Natural killer cell treated with Interleukin-12 subunit alpha and Interleukin-12 subunit beta and Interleukin-15 and Interleukin-18, amount 100 ng/mL, for 72 hours (primary cell): ENCODE results near the gene OR4D10. TPM values are rescaled to one million over a fixed set of nuclear protein-coding genes. Genes with fewer than 3 reads are reported as not detected.
"Not testable (repeated sequence)": the region's sequence is repeated elsewhere in the genome, so short reads cannot be mapped to it uniquely, and the experiment has no call there.

Experiments
- ATAC-seq, 2 donors: fragments of 150-1000 bp; cut with Tn5 transposase in 1 of 2; sonication (Bioruptor Pico), chemical (Tn5 transposase) in 1 of 2; 2 replicates each; pipeline ENCODE4 v1.10.0; 2021
- DNase-seq: peaks from one replicate; pipeline ENCODE4 v3.0.0; 2022; ENCODE audit warnings: low spot score
- H3K27ac Mint-ChIP-seq, 2 donors: 1 replicate in 1 of 2; 2 replicates in 1 of 2; pipeline ENCODE4 v1.8.0; 2022; ENCODE audit warnings: mixed read lengths in 2 of 2, mild to moderate bottlenecking in 1 of 2, moderate library complexity in 1 of 2
- H3K27me3 Mint-ChIP-seq, 2 donors: 1 replicate in 1 of 2; 2 replicates in 1 of 2; pipeline ENCODE4 v1.8.0; 2022; ENCODE audit warnings: mixed read lengths in 2 of 2
- H3K36me3 Mint-ChIP-seq: one replicate; pipeline ENCODE4 v1.8.0; 2022; ENCODE audit warnings: mixed read lengths
- H3K4me1 Mint-ChIP-seq, 2 donors: 1 replicate in 1 of 2; 2 replicates in 1 of 2; pipeline ENCODE4 v1.8.0; 2022; ENCODE audit warnings: low read depth in 2 of 2, mixed read lengths in 2 of 2, mild to moderate bottlenecking in 1 of 2
- H3K4me3 Mint-ChIP-seq: one replicate; pipeline ENCODE4 v1.8.0; 2022; ENCODE audit warnings: mixed read lengths
- H3K9me3 Mint-ChIP-seq: 2 replicates; pipeline ENCODE4 v1.8.0; 2022; ENCODE audit warnings: mixed read lengths
- total RNA-seq, 2 donors: library from RNA; stranded (reverse); gene quantifications; one replicate each; pipeline ENCODE4 v1.2.3, GENCODE V29; 2022

The OR4D10 gene
- total RNA-seq: not detected

- H3K9me3 Mint-ChIP-seq: no peaks in the 10 kb centered on the region
- H3K27me3 Mint-ChIP-seq: peaks cover 13 to 31% of the 10 kb centered on the region in 2 donors
- no peaks in the 10 kb centered on the region for H3K36me3 Mint-ChIP-seq
- no peak within 1 kb of the TSS for H3K27ac Mint-ChIP-seq
- no peak for ATAC-seq
- DNase-seq: no peak
- peaks cover 0 to 3% of the 10 kb centered on the region in 2 donors for H3K4me1 Mint-ChIP-seq
- H3K4me3 Mint-ChIP-seq: no peak within 1 kb of the TSS
Observed at GRCh38 chr11:59473015-59473414, at the start of gene OR4D10. OR4D10 (plus strand) TSS chr11:59473315; CDS start chr11:59477430, 4,115 bp downstream.

GRCh38 chr11:59423835-59424234 lies 49.3 kb upstream of the OR4D10 start:
- Mint-ChIP-seq H3K4me1 (no peaks in the 10 kb centered on the region), H3K4me3 (no peak overlapping the region), H3K9me3 (no peaks in the 10 kb centered on the region), H3K27me3 (peaks cover 15 to 18% of the 10 kb centered on the region in 2 donors), H3K27ac (no peak overlapping the region), H3K36me3 (no peaks in the 10 kb centered on the region)
- no peak for ATAC-seq
- DNase-seq: no peak

GRCh38 chr11:59425131-59425530 lies 48.0 kb upstream of the OR4D10 start:
- ATAC-seq (no peak), DNase-seq (no peak)
- Mint-ChIP-seq H3K9me3 (no peaks in the 10 kb centered on the region), H3K4me1 (no peaks in the 10 kb centered on the region), H3K4me3 (no peak overlapping the region), H3K27me3 (peaks cover 14 to 16% of the 10 kb centered on the region in 2 donors), H3K36me3 (no peaks in the 10 kb centered on the region), H3K27ac (no peak overlapping the region)

DNA sequence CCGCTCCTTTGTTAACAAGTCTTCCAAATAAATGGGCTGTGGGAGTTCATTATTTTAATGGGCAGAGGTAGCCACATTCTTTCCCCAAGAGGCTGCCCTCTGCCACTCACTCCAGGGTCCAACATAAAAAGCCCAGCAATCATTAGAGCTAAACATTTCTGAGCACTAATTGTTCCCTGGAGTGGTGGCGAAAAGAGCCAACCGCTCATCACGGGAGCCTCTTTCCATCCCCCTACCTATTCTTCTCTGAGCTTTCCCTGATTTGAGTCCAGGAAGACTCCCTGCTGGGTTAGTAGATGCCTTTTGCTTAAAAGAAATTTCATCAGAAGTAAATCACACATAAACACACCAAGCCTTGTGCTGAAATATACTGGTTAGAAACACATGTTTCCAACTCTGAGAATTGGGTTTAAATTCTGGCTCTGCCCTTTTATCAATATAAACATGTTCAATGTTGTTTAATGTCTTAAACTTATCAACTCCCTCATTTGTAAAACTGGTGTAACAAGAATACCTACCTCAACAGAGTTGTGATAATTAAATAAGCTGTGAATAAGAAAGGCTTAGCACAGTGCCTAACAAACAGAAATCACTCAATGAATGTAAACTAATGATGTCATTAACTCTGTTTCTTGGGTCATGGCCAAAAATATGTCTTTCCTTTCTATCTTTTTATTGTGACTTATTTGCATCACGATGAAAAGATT lies 46.6 kb upstream of the OR4D10 start, which contains the start of gene OR5A2:
Gene OR5A2, minus strand, starts transcription at position 53 of the 707 bp plus-strand sequence. CDS start 3,460 bp downstream, outside the sequence.
- H3K36me3 Mint-ChIP-seq: no peaks in the 10 kb centered on the region
- DNase-seq (no peak), ATAC-seq (no peak)
- peaks cover 16 to 17% of the 10 kb centered on the region in 2 donors for H3K27me3 Mint-ChIP-seq
- H3K4me1 Mint-ChIP-seq: no peaks in the 10 kb centered on the region
- no peak within 1 kb of the TSS for H3K27ac Mint-ChIP-seq
- no peak within 1 kb of the TSS for H3K4me3 Mint-ChIP-seq
- H3K9me3 Mint-ChIP-seq: no peaks in the 10 kb centered on the region

DNA sequence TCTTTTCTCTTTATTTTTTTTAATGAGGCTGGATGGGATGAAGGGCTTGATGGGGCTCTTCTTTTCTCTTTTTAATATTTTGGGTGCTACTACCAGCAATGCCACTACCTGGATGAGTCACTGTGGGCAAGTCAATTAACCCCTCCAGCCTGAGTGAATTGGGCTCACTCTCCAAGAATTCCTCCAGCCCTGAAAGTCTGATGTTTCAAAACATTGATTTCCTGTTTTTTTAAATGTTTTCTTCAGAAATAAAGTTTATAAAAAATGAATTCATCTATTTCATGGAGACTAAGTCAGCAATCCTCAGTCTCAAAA lies 46.1 kb upstream of the OR4D10 start:
- Mint-ChIP-seq H3K9me3 (no peaks in the 10 kb centered on the region), H3K36me3 (no peaks in the 10 kb centered on the region), H3K27ac (no peak overlapping the region), H3K4me3 (no peak overlapping the region), H3K27me3 (peaks cover 17 to 18% of the 10 kb centered on the region in 2 donors), H3K4me1 (no peaks in the 10 kb centered on the region)
- ATAC-seq (no peak), DNase-seq (no peak)

GRCh38 chr11:59429924-59430516 lies 43.1 kb upstream of the OR4D10 start:
- DNase-seq: no peak
- H3K9me3 Mint-ChIP-seq: no peaks in the 10 kb centered on the region
- H3K27me3 Mint-ChIP-seq: peaks cover 10 to 11% of the 10 kb centered on the region in 2 donors
- no peaks in the 10 kb centered on the region for H3K4me1 Mint-ChIP-seq
- no peak for ATAC-seq
- H3K36me3 Mint-ChIP-seq: no peaks in the 10 kb centered on the region
- H3K27ac Mint-ChIP-seq: no peak overlapping the region
- no peak overlapping the region for H3K4me3 Mint-ChIP-seq

GRCh38 chr11:59436169-59436568 lies 36.9 kb upstream of the OR4D10 start, which contains the start of gene OR5A1:
OR5A1 (plus strand) TSS chr11:59436469; CDS start chr11:59443169, 6,700 bp downstream.
- Mint-ChIP-seq H3K27ac (no peak within 1 kb of the TSS), H3K4me3 (no peak within 1 kb of the TSS), H3K4me1 (no peaks in the 10 kb centered on the region), H3K27me3 (peaks cover 5 to 20% of the 10 kb centered on the region in 2 donors), H3K36me3 (no peaks in the 10 kb centered on the region), H3K9me3 (no peaks in the 10 kb centered on the region)
- DNase-seq: no peak
- no peak for ATAC-seq

DNA sequence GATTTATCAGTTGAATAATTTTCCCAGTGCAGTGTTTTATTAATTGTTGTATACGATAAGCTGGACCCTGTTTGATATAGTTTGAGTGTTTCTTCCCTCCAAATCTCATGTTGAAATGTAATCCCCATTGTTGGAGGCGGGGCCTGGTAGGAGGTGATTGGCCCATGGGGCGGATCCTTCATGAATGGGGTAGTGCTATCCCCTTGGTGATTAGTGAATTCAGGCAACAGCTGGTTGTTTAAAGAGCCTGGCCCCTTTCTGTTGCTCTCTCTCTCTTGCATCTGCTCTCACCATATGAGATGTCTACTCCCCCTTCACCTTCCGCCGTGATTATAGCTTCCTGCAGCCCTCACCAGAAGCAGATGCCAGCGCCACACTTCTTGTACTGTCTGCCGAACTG lies 35.3 kb upstream of the OR4D10 start:
- H3K27me3 Mint-ChIP-seq: peaks cover 5 to 28% of the 10 kb centered on the region in 2 donors
- H3K9me3 Mint-ChIP-seq: no peaks in the 10 kb centered on the region
- H3K27ac Mint-ChIP-seq: no peak overlapping the region
- H3K4me3 Mint-ChIP-seq: no peak overlapping the region
- H3K36me3 Mint-ChIP-seq: no peaks in the 10 kb centered on the region
- ATAC-seq (no peak), DNase-seq (no peak)
- no peaks in the 10 kb centered on the region for H3K4me1 Mint-ChIP-seq

DNA sequence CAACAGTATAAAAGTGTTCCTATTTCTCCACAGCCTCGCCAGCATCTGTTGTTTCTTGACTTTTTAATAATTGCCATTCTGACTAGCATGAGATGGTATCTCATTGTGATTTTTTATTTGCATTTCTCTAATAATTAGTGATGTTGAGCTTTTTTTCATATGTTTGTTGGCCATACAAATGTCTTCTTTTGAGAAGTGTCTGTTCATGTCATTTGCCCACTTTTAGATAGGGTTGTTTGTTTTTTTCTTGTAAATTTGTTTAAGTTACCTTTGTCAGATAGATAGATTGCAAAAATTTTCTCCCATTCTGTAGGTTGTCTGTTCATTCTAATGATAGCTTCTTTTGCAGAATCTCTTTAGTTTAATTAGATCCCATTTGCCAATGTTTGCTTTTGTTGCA lies 27.5 kb upstream of the OR4D10 start:
- H3K4me1 Mint-ChIP-seq, ATAC-seq, H3K36me3 Mint-ChIP-seq, H3K27ac Mint-ChIP-seq, DNase-seq, H3K4me3 Mint-ChIP-seq, H3K9me3 Mint-ChIP-seq: not testable (repeated sequence)
- peaks cover 20 to 37% of the 10 kb centered on the region in 2 donors for H3K27me3 Mint-ChIP-seq

DNA sequence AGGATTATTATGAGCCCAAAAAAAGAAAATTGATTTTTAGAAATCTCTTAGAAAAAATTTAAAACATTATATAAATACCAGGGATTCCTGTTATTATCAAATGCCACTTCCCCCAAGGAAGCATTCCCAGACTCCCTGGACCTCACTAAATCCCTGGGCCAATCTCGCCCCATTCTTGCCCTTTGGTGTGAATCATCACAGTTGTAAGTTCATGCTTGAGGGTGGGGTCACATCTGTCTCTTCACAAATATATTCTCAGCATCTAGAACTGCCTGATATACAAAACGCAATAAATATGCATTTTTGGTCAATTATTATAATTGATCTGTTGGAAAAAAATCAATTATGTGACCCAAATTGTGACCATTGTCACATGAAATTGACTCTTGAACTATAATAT lies 24.6 kb upstream of the OR4D10 start:
- Mint-ChIP-seq H3K4me3 (no peak overlapping the region), H3K9me3 (no peaks in the 10 kb centered on the region), H3K4me1 (no peaks in the 10 kb centered on the region), H3K27me3 (peaks cover 18 to 26% of the 10 kb centered on the region in 2 donors), H3K36me3 (no peaks in the 10 kb centered on the region), H3K27ac (no peak overlapping the region)
- ATAC-seq: no peak
- no peak for DNase-seq

DNA sequence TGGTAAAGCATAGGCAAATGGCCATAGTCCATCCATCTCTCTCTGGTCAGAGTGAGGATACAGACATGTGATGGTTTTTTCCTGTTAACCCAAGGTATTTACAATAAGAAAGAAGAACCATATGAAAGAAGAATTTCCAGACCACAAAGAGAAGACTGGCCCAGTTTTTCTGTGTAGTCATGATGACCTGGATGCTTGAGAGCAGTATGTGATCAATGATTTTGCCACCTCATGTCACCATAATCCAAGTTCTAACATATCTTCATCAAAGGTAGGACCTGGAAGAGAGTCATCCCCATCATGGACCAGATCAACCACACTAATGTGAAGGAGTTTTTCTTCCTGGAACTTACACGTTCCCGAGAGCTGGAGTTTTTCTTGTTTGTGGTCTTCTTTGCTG lies 16.5 kb upstream of the OR4D10 start, which contains the start of gene OR4D6:
Gene OR4D6, plus strand, starts transcription at position 301 of the 400 bp plus-strand sequence. Its CDS starts 0 bp downstream, at position 301.
- ATAC-seq (no peak), DNase-seq (no peak)
- no peaks in the 10 kb centered on the region for H3K9me3 Mint-ChIP-seq
- H3K36me3 Mint-ChIP-seq: no peaks in the 10 kb centered on the region
- H3K4me1 Mint-ChIP-seq: no peaks in the 10 kb centered on the region
- H3K27ac Mint-ChIP-seq: no peak within 1 kb of the TSS
- peaks cover 11 to 15% of the 10 kb centered on the region in 2 donors for H3K27me3 Mint-ChIP-seq
- H3K4me3 Mint-ChIP-seq: no peak within 1 kb of the TSS

DNA sequence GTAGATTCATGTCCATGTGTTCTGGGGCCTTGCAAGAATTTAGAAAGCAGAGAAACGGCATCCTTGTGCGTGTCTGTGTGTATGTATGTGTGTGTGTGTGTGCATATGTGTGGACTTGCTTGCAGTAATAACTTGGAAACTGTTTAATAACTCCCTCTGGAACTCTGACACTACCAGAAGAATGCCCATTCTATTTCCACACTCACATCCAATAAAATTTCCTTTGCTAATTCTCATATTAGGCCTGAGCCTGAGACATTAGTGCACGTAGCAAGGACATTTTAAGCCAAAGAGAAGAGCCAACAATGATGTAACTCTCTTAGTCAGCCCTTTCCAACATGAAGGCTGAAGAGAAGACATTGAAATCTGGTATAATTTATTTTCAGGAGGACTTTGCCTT lies 13.2 kb upstream of the OR4D10 start:
- Mint-ChIP-seq H3K4me3 (no peak overlapping the region), H3K9me3 (no peaks in the 10 kb centered on the region), H3K27me3 (peaks cover 14 to 31% of the 10 kb centered on the region in 2 donors), H3K4me1 (no peaks in the 10 kb centered on the region), H3K36me3 (no peaks in the 10 kb centered on the region), H3K27ac (no peak overlapping the region)
- DNase-seq (no peak), ATAC-seq (no peak)

DNA sequence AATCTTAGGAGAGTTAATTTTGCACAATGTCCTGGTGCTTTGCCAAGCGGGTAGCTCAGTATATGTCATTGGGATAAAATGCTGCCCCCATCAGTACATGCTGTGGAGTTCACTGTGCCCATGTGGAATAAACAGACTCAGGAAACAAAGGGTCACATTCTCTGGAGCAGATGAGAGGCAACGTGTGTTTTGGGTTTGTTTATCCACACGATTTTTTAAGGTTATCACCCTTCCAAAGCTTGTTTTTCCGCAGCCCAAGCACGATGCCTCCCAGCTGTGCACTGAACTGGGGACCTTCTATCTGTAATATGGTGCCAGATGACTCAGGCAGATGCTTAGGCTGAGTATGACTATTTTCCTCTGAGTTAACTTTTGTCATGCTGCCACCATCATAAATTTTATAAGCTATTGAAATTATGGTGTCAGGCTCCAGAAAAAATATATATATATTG lies 9.9 kb upstream of the OR4D10 start:
- H3K4me1 Mint-ChIP-seq: no peaks in the 10 kb centered on the region
- no peaks in the 10 kb centered on the region for H3K9me3 Mint-ChIP-seq
- ATAC-seq: peak in 1 of 2 donors; percentile 53
- peaks cover 13 to 40% of the 10 kb centered on the region in 2 donors for H3K27me3 Mint-ChIP-seq
- no peak overlapping the region for H3K4me3 Mint-ChIP-seq
- no peaks in the 10 kb centered on the region for H3K36me3 Mint-ChIP-seq
- DNase-seq: no peak
- no peak overlapping the region for H3K27ac Mint-ChIP-seq

DNA sequence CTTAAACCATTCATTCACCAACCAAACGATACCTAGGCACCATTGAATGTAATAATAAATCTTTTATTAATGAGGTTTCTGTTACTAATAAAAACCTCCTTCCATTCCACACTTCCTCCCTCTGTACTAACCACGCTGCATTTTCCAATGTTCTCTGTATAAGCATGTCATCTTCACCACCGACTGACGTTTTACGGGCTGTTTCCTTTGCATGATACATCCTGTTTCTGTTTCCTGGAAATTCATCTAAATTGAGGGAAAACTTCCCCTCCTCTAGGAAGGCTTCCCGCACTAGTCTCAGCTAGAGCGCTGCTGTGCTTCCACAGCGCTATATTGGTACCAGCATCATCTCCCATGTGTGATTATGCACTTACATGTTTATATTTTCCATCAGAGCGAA lies 2.1 kb downstream of the OR4D10 start:
- no peak overlapping the region for H3K27ac Mint-ChIP-seq
- DNase-seq (no peak), ATAC-seq (no peak)
- H3K36me3 Mint-ChIP-seq: no peaks in the 10 kb centered on the region
- peaks cover 0 to 3% of the 10 kb centered on the region in 2 donors for H3K4me1 Mint-ChIP-seq
- H3K27me3 Mint-ChIP-seq: peaks cover 16 to 33% of the 10 kb centered on the region in 2 donors
- no peak overlapping the region for H3K4me3 Mint-ChIP-seq
- no peaks in the 10 kb centered on the region for H3K9me3 Mint-ChIP-seq
